ENCODE results near the gene MYOCOS.

DNA sequence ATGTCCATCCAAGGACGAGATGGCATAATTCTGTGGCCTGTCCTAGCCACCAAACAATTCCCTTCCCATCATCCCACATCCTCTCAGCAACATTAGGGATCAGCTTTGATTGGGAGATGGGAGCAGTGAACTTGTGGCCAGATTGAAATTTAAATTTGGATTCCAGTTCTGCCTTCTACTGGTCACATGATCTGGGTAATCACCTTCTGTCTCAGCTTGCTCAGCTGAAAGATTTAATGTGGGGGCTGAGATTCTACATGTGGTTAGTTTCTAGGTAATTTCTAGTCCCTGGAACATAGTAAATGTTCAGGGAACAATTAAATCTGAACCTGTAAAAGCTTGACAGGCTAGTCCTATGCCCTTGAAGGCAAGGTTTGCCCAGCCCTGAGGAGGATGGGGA, 3.2 kb downstream of the MYOCOS start:
- TF ChIP-seq, protein P1, sequence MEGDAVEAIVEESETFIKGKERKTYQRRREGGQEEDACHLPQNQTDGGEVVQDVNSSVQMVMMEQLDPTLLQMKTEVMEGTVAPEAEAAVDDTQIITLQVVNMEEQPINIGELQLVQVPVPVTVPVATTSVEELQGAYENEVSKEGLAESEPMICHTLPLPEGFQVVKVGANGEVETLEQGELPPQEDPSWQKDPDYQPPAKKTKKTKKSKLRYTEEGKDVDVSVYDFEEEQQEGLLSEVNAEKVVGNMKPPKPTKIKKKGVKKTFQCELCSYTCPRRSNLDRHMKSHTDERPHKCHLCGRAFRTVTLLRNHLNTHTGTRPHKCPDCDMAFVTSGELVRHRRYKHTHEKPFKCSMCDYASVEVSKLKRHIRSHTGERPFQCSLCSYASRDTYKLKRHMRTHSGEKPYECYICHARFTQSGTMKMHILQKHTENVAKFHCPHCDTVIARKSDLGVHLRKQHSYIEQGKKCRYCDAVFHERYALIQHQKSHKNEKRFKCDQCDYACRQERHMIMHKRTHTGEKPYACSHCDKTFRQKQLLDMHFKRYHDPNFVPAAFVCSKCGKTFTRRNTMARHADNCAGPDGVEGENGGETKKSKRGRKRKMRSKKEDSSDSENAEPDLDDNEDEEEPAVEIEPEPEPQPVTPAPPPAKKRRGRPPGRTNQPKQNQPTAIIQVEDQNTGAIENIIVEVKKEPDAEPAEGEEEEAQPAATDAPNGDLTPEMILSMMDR (IDR thresholded peaks at IDR 0.05) = no peak
- no peak for TF ChIP-seq EP300 (IDR thresholded peaks at IDR 0.05)

Measured in suprapubic skin (tissue), 3 donors.